Hematopoietic multipotent progenitor cell treated with erythropoietin and hydrocortisone succinate and interleukin-3 and kit ligand, for 6 days (in vitro differentiated cells): Measurements from ENCODE around the gene COL4A5.

Source experiments
- DNase-seq: peaks from one replicate; pipeline ENCODE4 v3.0.0-alpha.2; 2015

The COL4A5 gene

GRCh38 chrX:108642273-108642628 lies 202.6 kb downstream of the COL4A5 start:
- DNase-seq: no peak

GRCh38 chrX:108664701-108665100 lies 225.1 kb downstream of the COL4A5 start:
- no peak for DNase-seq

GRCh38 chrX:108666101-108666500 lies 226.5 kb downstream of the COL4A5 start:
- no peak for DNase-seq

- no peak for DNase-seq
These were observed 231.9 kb downstream of the COL4A5 start for GRCh38 chrX:108671526-108671925.

GRCh38 chrX:108696690-108697089 lies 257.1 kb downstream of the COL4A5 start:
- no peak for DNase-seq

- peak; percentile 27 for DNase-seq
These were observed 259.7 kb downstream of the COL4A5 start for GRCh38 chrX:108699368-108699767.

GRCh38 chrX:108701633-108702032 lies 262.0 kb downstream of the COL4A5 start:
- DNase-seq: no peak

GRCh38 chrX:108702530-108702929 lies 262.9 kb downstream of the COL4A5 start:
- DNase-seq: no peak

GRCh38 chrX:108704839-108705238 lies 265.2 kb downstream of the COL4A5 start:
- DNase-seq: no peak

GRCh38 chrX:108712886-108713285 lies 273.2 kb downstream of the COL4A5 start:
- DNase-seq: no peak

- DNase-seq: no peak
These were observed 282.9 kb downstream of the COL4A5 start for GRCh38 chrX:108722561-108722960.

- no peak for DNase-seq
These were observed 287.1 kb downstream of the COL4A5 start for GRCh38 chrX:108726748-108727147.

- no peak for DNase-seq
These were observed 291.5 kb downstream of the COL4A5 start for GRCh38 chrX:108731153-108731552.

- DNase-seq: no peak
These were observed 293.1 kb downstream of the COL4A5 start for GRCh38 chrX:108732630-108733321.

- DNase-seq: no peak
These were observed 294.8 kb downstream of the COL4A5 start for GRCh38 chrX:108734426-108734825.

GRCh38 chrX:108735091-108735678 lies 295.5 kb downstream of the COL4A5 start:
- DNase-seq: no peak

- DNase-seq: no peak
These were observed 296.3 kb downstream of the COL4A5 start for GRCh38 chrX:108735679-108736508.

- no peak for DNase-seq
These were observed 297.2 kb downstream of the COL4A5 start, which contains the start of gene IRS4 for GRCh38 chrX:108736509-108737479. TSS of gene IRS4 (minus strand) at chrX:108736563.

- no peak for DNase-seq
These were observed 298.1 kb downstream of the COL4A5 start for GRCh38 chrX:108737754-108738153.

- no peak for DNase-seq
These were observed 300.7 kb downstream of the COL4A5 start for GRCh38 chrX:108740299-108740774.
